HepG2 (cell line): Measurements from ENCODE around the gene AP4M1. TPM values are rescaled to one million over a fixed set of nuclear protein-coding genes. Genes with fewer than 3 reads are reported as not detected.

ENCODE experiments used
- ATM ChIP-seq: fragments of 450-650 bp; IDR thresholded peaks from 2 replicates; pipeline ENCODE4 v1.7.1; 2017; ENCODE audit warnings: mild to moderate bottlenecking, borderline replicate concordance
- CCAR2 ChIP-seq: fragments of 200-400 bp; formaldehyde crosslinking; optimal IDR thresholded peaks from 2 replicates; pipeline ENCODE3; 2018; ENCODE audit warnings: low read depth, mild to moderate bottlenecking, low read length, moderate library complexity
- FIP1L1 ChIP-seq: fragments of 200-400 bp; formaldehyde crosslinking; IDR thresholded peaks from 2 replicates; pipeline ENCODE4 v1.6.1; 2018; ENCODE audit warnings: low read depth, mild to moderate bottlenecking, low read length, moderate library complexity, borderline replicate concordance; ENCODE audit not compliant: insufficient read depth
- FOXA3 ChIP-seq: IDR thresholded peaks from 2 replicates; pipeline ENCODE4 v1.6.1; 2016; ENCODE audit warnings: missing genetic modification reagents, missing compliant biosample characterization
- FOXJ3 ChIP-seq: sonication (generic); formaldehyde crosslinking; IDR thresholded peaks from 2 replicates; pipeline ENCODE4 v1.4.0; 2020; ENCODE audit warnings: missing genetic modification reagents, mild to moderate bottlenecking, borderline replicate concordance
- FUBP1 ChIP-seq: sonication (generic); formaldehyde crosslinking; IDR thresholded peaks from 2 replicates; pipeline ENCODE4 v1.5.1; 2020; ENCODE audit warnings: missing genetic modification reagents, mild to moderate bottlenecking, borderline replicate concordance
- GZF1 ChIP-seq: sonication (generic); formaldehyde crosslinking; IDR thresholded peaks from 2 replicates; pipeline ENCODE4 v1.5.1; 2020; ENCODE audit warnings: mild to moderate bottlenecking, missing genetic modification reagents
- IRF2 ChIP-seq: IDR thresholded peaks from 2 replicates; pipeline ENCODE4 v1.6.1; 2018; ENCODE audit warnings: missing genetic modification reagents, missing compliant biosample characterization
- KMT2B ChIP-seq: IDR thresholded peaks from 2 replicates; pipeline ENCODE4 v1.6.1; 2016; ENCODE audit warnings: missing genetic modification reagents, missing compliant biosample characterization
- MAFF ChIP-seq: IDR thresholded peaks from 2 replicates; pipeline ENCODE4 v1.6.1; 2011; ENCODE audit warnings: low read depth, low read length, improper control_type of control experiment
- POLR2AphosphoS5 ChIP-seq: IDR thresholded peaks from 2 replicates; pipeline ENCODE4 v1.6.1; 2012; ENCODE audit warnings: low read depth, low read length
- RARG ChIP-seq: sonication (generic); formaldehyde crosslinking; IDR thresholded peaks from 2 replicates; pipeline ENCODE4 v1.4.0; 2020; ENCODE audit warnings: low read depth, mild to moderate bottlenecking, missing genetic modification reagents
- SKIL ChIP-seq: sonication (generic); formaldehyde crosslinking; IDR thresholded peaks from 2 replicates; pipeline ENCODE4 v1.8.0; 2022; ENCODE audit warnings: missing genetic modification reagents, mild to moderate bottlenecking, moderate library complexity, borderline replicate concordance
- U2AF2 ChIP-seq: fragments of 200-400 bp; formaldehyde crosslinking; IDR thresholded peaks from 2 replicates; pipeline ENCODE4 v1.6.1; 2017; ENCODE audit warnings: low read depth, mild to moderate bottlenecking, low read length
- ZBTB49 ChIP-seq: sonication (generic); formaldehyde crosslinking; IDR thresholded peaks from 2 replicates; pipeline ENCODE4 v1.4.0; 2020; ENCODE audit warnings: missing genetic modification reagents, borderline replicate concordance
- ZNF513 ChIP-seq: sonication (generic); formaldehyde crosslinking; conservative IDR thresholded peaks from 2 replicates; pipeline ENCODE4 v1.5.0; 2020; ENCODE audit warnings: missing genetic modification reagents
- ZNF557 ChIP-seq: sonication (generic); formaldehyde crosslinking; IDR thresholded peaks from 2 replicates; pipeline ENCODE4 v1.4.0; 2020; ENCODE audit warnings: missing genetic modification reagents
- ZNF710 ChIP-seq: sonication (generic); formaldehyde crosslinking; IDR thresholded peaks from 2 replicates; pipeline ENCODE4 v1.5.0; 2020; ENCODE audit warnings: mild to moderate bottlenecking, missing genetic modification reagents, borderline replicate concordance
- ZNF761 ChIP-seq: sonication (generic); formaldehyde crosslinking; conservative IDR thresholded peaks from 2 replicates; pipeline ENCODE4 v1.4.0; 2020; ENCODE audit warnings: mild to moderate bottlenecking, missing genetic modification reagents
- polyA plus RNA-seq, 8 experiments: library from polyadenylated mRNA; depleted of rRNA in 3 of 8; stranded (reverse) in 7 of 8; unstranded in 1 of 8; fragments of >200 nt; fragmentation: Illumina TruSeq in 4 of 8; extraction: Trizol in 4 of 8; gene quantifications; 2 replicates each; pipeline versions ENCODE4 v1.2.1 to v1.2.3, GENCODE V29; 2011 to 2016; ENCODE audit warnings: low read depth in 4 of 8, missing spikeins in 1 of 8, mixed read lengths in 1 of 8; ENCODE audit not compliant: insufficient read depth in 1 of 8
- total RNA-seq, 5 experiments: library from RNA; depleted of rRNA; stranded (reverse); fragments of >200 nt; fragmentation: Illumina TruSeq; extraction: Trizol; gene quantifications; 2 replicates each; pipeline ENCODE4 v1.2.3, GENCODE V29; 2016; ENCODE audit warnings: low read depth in 1 of 5

The AP4M1 gene
- total and polyA plus RNA-seq, 2 of the 13 experiments (the other 11 are each of a cell fraction or from before 2014, with no cell fraction given): 6.3 to 9.7 TPM

- TF ChIP-seq ZNF761 (CRISPR knock-in tag) (no peak), IRF2 (CRISPR knock-in tag) (no peak), ZNF557 (CRISPR knock-in tag) (no peak), MAFF (no peak), CCAR2 (no peak), POLR2AphosphoS5 (peak; percentile 83), RARG (CRISPR knock-in tag) (no peak), U2AF2 (no peak), SKIL (CRISPR knock-in tag) (no peak), ZNF513 (CRISPR knock-in tag) (no peak), FOXJ3 (CRISPR knock-in tag) (no peak), ATM (no peak), ZBTB49 (CRISPR knock-in tag) (no peak), KMT2B (CRISPR knock-in tag) (peak; percentile 67), FIP1L1 (no peak), FOXA3 (CRISPR knock-in tag) (peak; percentile 47; the same call in 1 of the 2 replicates), FUBP1 (no peak), GZF1 (CRISPR knock-in tag) (0 out of 2 replicates have a peak, but pooled peaks have one; percentile 76), ZNF710 (no peak)
Measured at GRCh38 chr7:100148559-100149328, 47.3 kb downstream of the AP4M1 start, which contains the start of gene LAMTOR4 (continued).
